Stimulated activated naive CD8-positive, alpha-beta T cell treated with anti-CD3 and anti-CD28 coated beads, Interleukin-15, Interleukin-2, amounts not matched to agents 100 ng/mL and 50 ng/mL, for 24 hours (primary cell): Measurements from ENCODE around the gene MED16.
A peak's percentile ranks its signal among the peaks of the same experiment; 100 is the strongest.
"Not testable (repeated sequence)": the region's sequence is repeated elsewhere in the genome, so short reads cannot be mapped to it uniquely, and the experiment has no call there.

Experiments
- H3K27ac Mint-ChIP-seq: one replicate; pipeline ENCODE4 v1.8.0; 2021; ENCODE audit warnings: mild to moderate bottlenecking, mixed read lengths
- H3K27me3 Mint-ChIP-seq: one replicate; pipeline ENCODE4 v1.8.0; 2021; ENCODE audit warnings: mixed read lengths
- H3K36me3 Mint-ChIP-seq: one replicate; pipeline ENCODE4 v1.8.0; 2021; ENCODE audit warnings: low read depth, mixed read lengths
- H3K4me1 Mint-ChIP-seq: one replicate; pipeline ENCODE4 v1.8.0; 2021; ENCODE audit warnings: low read depth, mixed read lengths
- H3K4me3 Mint-ChIP-seq: one replicate; pipeline ENCODE4 v1.8.0; 2021; ENCODE audit warnings: mild to moderate bottlenecking, mixed read lengths
- H3K9me3 Mint-ChIP-seq: one replicate; pipeline ENCODE4 v1.8.0; 2021; ENCODE audit warnings: mixed read lengths

MED16 gene

GRCh38 chr19:853614-854220, 39.3 kb downstream of the MED16 start:
- not testable (repeated sequence) for H3K4me1 Mint-ChIP-seq, H3K36me3 Mint-ChIP-seq, H3K9me3 Mint-ChIP-seq, H3K4me3 Mint-ChIP-seq, H3K27ac Mint-ChIP-seq
- peaks cover 17% of the 10 kb centered on the region for H3K27me3 Mint-ChIP-seq

- Mint-ChIP-seq H3K4me3 (no peak overlapping the region), H3K36me3 (no peaks in the 10 kb centered on the region), H3K27ac (no peak overlapping the region), H3K9me3 (no peaks in the 10 kb centered on the region), H3K4me1 (no peaks in the 10 kb centered on the region), H3K27me3 (peaks cover 11% of the 10 kb centered on the region)
These were observed 39.9 kb downstream of the MED16 start for GRCh38 chr19:853014-853585.

- H3K27ac Mint-ChIP-seq: no peak within 1 kb of the TSS
- no peaks in the 10 kb centered on the region for H3K9me3 Mint-ChIP-seq
- no peaks in the 10 kb centered on the region for H3K4me1 Mint-ChIP-seq
- H3K4me3 Mint-ChIP-seq: no peak within 1 kb of the TSS
- H3K36me3 Mint-ChIP-seq: no peaks in the 10 kb centered on the region
- H3K27me3 Mint-ChIP-seq: peaks cover 11% of the 10 kb centered on the region
These were observed 40.6 kb downstream of the MED16 start, which contains the start of gene ELANE for GRCh38 chr19:852136-853013. TSS of gene ELANE (plus strand) at chr19:852303. CDS start at chr19:852329, 26 bp downstream.

GRCh38 chr19:850979-851335, 42.0 kb downstream of the MED16 start:
- Mint-ChIP-seq H3K36me3 (no peaks in the 10 kb centered on the region), H3K4me1 (no peaks in the 10 kb centered on the region), H3K27ac (no peak overlapping the region), H3K27me3 (peaks cover 15% of the 10 kb centered on the region), H3K9me3 (no peaks in the 10 kb centered on the region), H3K4me3 (no peak overlapping the region)

- no peaks in the 10 kb centered on the region for H3K9me3 Mint-ChIP-seq
- H3K36me3 Mint-ChIP-seq: no peaks in the 10 kb centered on the region
- H3K4me3 Mint-ChIP-seq: no peak overlapping the region
- peaks cover 20% of the 10 kb centered on the region for H3K27me3 Mint-ChIP-seq
- no peaks in the 10 kb centered on the region for H3K4me1 Mint-ChIP-seq
- H3K27ac Mint-ChIP-seq: no peak overlapping the region
These were observed 42.6 kb downstream of the MED16 start for GRCh38 chr19:850221-850978.

- not testable (repeated sequence) for H3K9me3 Mint-ChIP-seq, H3K27ac Mint-ChIP-seq, H3K36me3 Mint-ChIP-seq, H3K4me1 Mint-ChIP-seq, H3K4me3 Mint-ChIP-seq
- H3K27me3 Mint-ChIP-seq: peaks cover 31% of the 10 kb centered on the region
These were observed 43.8 kb downstream of the MED16 start for GRCh38 chr19:849195-849594.

- Mint-ChIP-seq H3K27me3 (peaks cover 31% of the 10 kb centered on the region), H3K4me3 (no peak overlapping the region), H3K9me3 (no peaks in the 10 kb centered on the region), H3K36me3 (no peaks in the 10 kb centered on the region), H3K27ac (no peak overlapping the region), H3K4me1 (peaks cover 3% of the 10 kb centered on the region)
These were observed 44.5 kb downstream of the MED16 start for GRCh38 chr19:848386-848921.

GRCh38 chr19:845707-846521, 47.1 kb downstream of the MED16 start:
- peaks cover 36% of the 10 kb centered on the region for H3K27me3 Mint-ChIP-seq
- H3K9me3 Mint-ChIP-seq: no peaks in the 10 kb centered on the region
- H3K27ac Mint-ChIP-seq: no peak overlapping the region
- peaks cover 3% of the 10 kb centered on the region for H3K4me1 Mint-ChIP-seq
- no peak overlapping the region for H3K4me3 Mint-ChIP-seq
- H3K36me3 Mint-ChIP-seq: no peaks in the 10 kb centered on the region

- no peaks in the 10 kb centered on the region for H3K9me3 Mint-ChIP-seq
- no peak overlapping the region for H3K4me3 Mint-ChIP-seq
- peaks cover 3% of the 10 kb centered on the region for H3K4me1 Mint-ChIP-seq
- no peaks in the 10 kb centered on the region for H3K36me3 Mint-ChIP-seq
- H3K27ac Mint-ChIP-seq: no peak overlapping the region
- H3K27me3 Mint-ChIP-seq: peaks cover 29% of the 10 kb centered on the region
These were observed 48.4 kb downstream of the MED16 start for GRCh38 chr19:844546-844971.

GRCh38 chr19:843836-844545, 49.0 kb downstream of the MED16 start:
- H3K36me3 Mint-ChIP-seq: no peaks in the 10 kb centered on the region
- H3K27me3 Mint-ChIP-seq: peaks cover 25% of the 10 kb centered on the region
- no peak overlapping the region for H3K4me3 Mint-ChIP-seq
- H3K9me3 Mint-ChIP-seq: no peaks in the 10 kb centered on the region
- no peak overlapping the region for H3K27ac Mint-ChIP-seq
- peaks cover 3% of the 10 kb centered on the region for H3K4me1 Mint-ChIP-seq

GRCh38 chr19:843180-843835, 49.7 kb downstream of the MED16 start:
- Mint-ChIP-seq H3K9me3 (no peaks in the 10 kb centered on the region), H3K27ac (no peak overlapping the region), H3K4me1 (peaks cover 3% of the 10 kb centered on the region), H3K36me3 (no peaks in the 10 kb centered on the region), H3K27me3 (peaks cover 25% of the 10 kb centered on the region), H3K4me3 (no peak overlapping the region)

GRCh38 chr19:842802-843179, 50.2 kb downstream of the MED16 start:
- not testable (repeated sequence) for H3K4me3 Mint-ChIP-seq, H3K4me1 Mint-ChIP-seq, H3K27ac Mint-ChIP-seq, H3K36me3 Mint-ChIP-seq, H3K9me3 Mint-ChIP-seq
- peaks cover 25% of the 10 kb centered on the region for H3K27me3 Mint-ChIP-seq

GRCh38 chr19:840519-841206, 52.3 kb downstream of the MED16 start, which contains the start of gene PRTN3:
TSS of gene PRTN3 (plus strand) at chr19:840999. CDS start at chr19:841009, 10 bp downstream.
- H3K4me3 Mint-ChIP-seq: no peak within 1 kb of the TSS
- no peaks in the 10 kb centered on the region for H3K9me3 Mint-ChIP-seq
- H3K4me1 Mint-ChIP-seq: peaks cover 3% of the 10 kb centered on the region
- H3K27ac Mint-ChIP-seq: peak within 1 kb of the TSS; percentile 38
- H3K36me3 Mint-ChIP-seq: no peaks in the 10 kb centered on the region
- peaks cover 23% of the 10 kb centered on the region for H3K27me3 Mint-ChIP-seq
